DMS 273 (cell line): ENCODE measurements around the gene BTRC.
"Not testable (repeated sequence)": the region's sequence is repeated elsewhere in the genome, so short reads cannot be mapped to it uniquely, and the experiment has no call there.

ENCODE experiments used
- DNase-seq: peaks from one replicate; lab custom pipeline; 2025; ENCODE audit not compliant: unreplicated experiment; lab: John Stamatoyannopoulos, UW

Gene BTRC

GRCh38 chr10:101578192-101578591 lies 224.2 kb downstream of the BTRC start:
- no peak for DNase-seq

- DNase-seq: no peak
Observed at GRCh38 chr10:101578803-101579515, 225.0 kb downstream of the BTRC start.

- no peak for DNase-seq
Observed at GRCh38 chr10:101579516-101579870, 225.5 kb downstream of the BTRC start.

- no peak for DNase-seq
Observed at GRCh38 chr10:101580486-101581399, 226.8 kb downstream of the BTRC start.

- DNase-seq: no peak
Observed at GRCh38 chr10:101585841-101586240, 231.9 kb downstream of the BTRC start.

GRCh38 chr10:101587725-101588653 lies 234.0 kb downstream of the BTRC start, which contains the start of the genes DPCD and POLL:
Gene DPCD, plus strand, starts transcription at chr10:101588321. Its CDS starts 16 bp downstream, at chr10:101588337.
Gene POLL, minus strand, starts transcription at chr10:101588257. Its CDS starts 897 bp downstream, at chr10:101587360.
- peak; percentile 95 for DNase-seq

- peak; percentile 43 for DNase-seq
Observed at GRCh38 chr10:101588879-101589278, 234.9 kb downstream of the BTRC start.

- DNase-seq: not testable (repeated sequence)
Observed at GRCh38 chr10:101593331-101593730, 239.4 kb downstream of the BTRC start.

GRCh38 chr10:101595591-101596433 lies 241.8 kb downstream of the BTRC start:
- DNase-seq: no peak

GRCh38 chr10:101597091-101597900 lies 243.3 kb downstream of the BTRC start:
- no peak for DNase-seq

GRCh38 chr10:101601541-101601940 lies 247.6 kb downstream of the BTRC start:
- DNase-seq: no peak

- peak; percentile 92 for DNase-seq
Observed at GRCh38 chr10:101602761-101603398, 248.9 kb downstream of the BTRC start.
